ENCODE results near the gene FBXL17.

GRCh38 chr5:108311682-108312081, 70.2 kb downstream of the FBXL17 start:
- TF ChIP-seq MAX (IDR thresholded peaks at IDR 0.05) (no peak), RAD21 (IDR thresholded peaks at IDR 0.05) (no peak), FOXA1 (IDR thresholded peaks at IDR 0.05) (no peak), CTCF (IDR thresholded peaks at IDR 0.05; ENCODE audit: low read depth, low read length, missing input control) (no peak), JUND (IDR thresholded peaks at IDR 0.05) (no peak), TAF1 (conservative IDR thresholded peaks at IDR 0.05) (no peak), EGR1 (IDR thresholded peaks at IDR 0.05; ENCODE audit: low read depth in 2 of 2) (no peak), YY1 (IDR thresholded peaks at IDR 0.05) (no peak), ATF3 (IDR thresholded peaks at IDR 0.05) (no peak)
- TF ChIP-seq, protein P1, sequence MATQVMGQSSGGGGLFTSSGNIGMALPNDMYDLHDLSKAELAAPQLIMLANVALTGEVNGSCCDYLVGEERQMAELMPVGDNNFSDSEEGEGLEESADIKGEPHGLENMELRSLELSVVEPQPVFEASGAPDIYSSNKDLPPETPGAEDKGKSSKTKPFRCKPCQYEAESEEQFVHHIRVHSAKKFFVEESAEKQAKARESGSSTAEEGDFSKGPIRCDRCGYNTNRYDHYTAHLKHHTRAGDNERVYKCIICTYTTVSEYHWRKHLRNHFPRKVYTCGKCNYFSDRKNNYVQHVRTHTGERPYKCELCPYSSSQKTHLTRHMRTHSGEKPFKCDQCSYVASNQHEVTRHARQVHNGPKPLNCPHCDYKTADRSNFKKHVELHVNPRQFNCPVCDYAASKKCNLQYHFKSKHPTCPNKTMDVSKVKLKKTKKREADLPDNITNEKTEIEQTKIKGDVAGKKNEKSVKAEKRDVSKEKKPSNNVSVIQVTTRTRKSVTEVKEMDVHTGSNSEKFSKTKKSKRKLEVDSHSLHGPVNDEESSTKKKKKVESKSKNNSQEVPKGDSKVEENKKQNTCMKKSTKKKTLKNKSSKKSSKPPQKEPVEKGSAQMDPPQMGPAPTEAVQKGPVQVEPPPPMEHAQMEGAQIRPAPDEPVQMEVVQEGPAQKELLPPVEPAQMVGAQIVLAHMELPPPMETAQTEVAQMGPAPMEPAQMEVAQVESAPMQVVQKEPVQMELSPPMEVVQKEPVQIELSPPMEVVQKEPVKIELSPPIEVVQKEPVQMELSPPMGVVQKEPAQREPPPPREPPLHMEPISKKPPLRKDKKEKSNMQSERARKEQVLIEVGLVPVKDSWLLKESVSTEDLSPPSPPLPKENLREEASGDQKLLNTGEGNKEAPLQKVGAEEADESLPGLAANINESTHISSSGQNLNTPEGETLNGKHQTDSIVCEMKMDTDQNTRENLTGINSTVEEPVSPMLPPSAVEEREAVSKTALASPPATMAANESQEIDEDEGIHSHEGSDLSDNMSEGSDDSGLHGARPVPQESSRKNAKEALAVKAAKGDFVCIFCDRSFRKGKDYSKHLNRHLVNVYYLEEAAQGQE (IDR thresholded peaks at IDR 0.05) = no peak

Measured in liver (tissue), 3 donors.